H9 (cell line): Measurements from ENCODE around the gene ARHGAP26. TPM values are rescaled to one million over a fixed set of nuclear protein-coding genes. Genes with fewer than 3 reads are reported as not detected.

ENCODE experiments used
- DNase-seq: peaks from one replicate; pipeline ENCODE4 v3.0.0-alpha.2; 2017
- H2AFZ ChIP-seq: one replicate; pipeline ENCODE4 v1.6.1; 2013; ENCODE audit warnings: mild to moderate bottlenecking, low read length, control low read depth, moderate library complexity
- H2AK5ac ChIP-seq: 2 replicates; pipeline ENCODE4 v1.6.1; 2013; ENCODE audit warnings: low read length, control low read depth, mixed read lengths; ENCODE audit not compliant: insufficient read length
- H2BK120ac ChIP-seq: one replicate; pipeline ENCODE4 v1.6.1; 2013; ENCODE audit warnings: low read depth, mild to moderate bottlenecking, low read length, control low read depth, inconsistent platforms; ENCODE audit not compliant: poor library complexity, severe bottlenecking
- H2BK12ac ChIP-seq: 2 replicates; pipeline ENCODE4 v1.6.1; 2013; ENCODE audit warnings: low read length, control low read depth, mixed read lengths, low read depth; ENCODE audit not compliant: insufficient read length
- H2BK15ac ChIP-seq: 2 replicates; pipeline ENCODE4 v1.6.1; 2013; ENCODE audit warnings: low read depth, low read length, control low read depth
- H2BK20ac ChIP-seq: one replicate; pipeline ENCODE4 v1.6.1; 2013; ENCODE audit warnings: low read depth, mild to moderate bottlenecking, low read length, control low read depth, inconsistent platforms; ENCODE audit not compliant: poor library complexity, severe bottlenecking
- H2BK5ac ChIP-seq: 2 replicates; pipeline ENCODE4 v1.6.1; 2013; ENCODE audit warnings: low read length, control low read depth, mixed read lengths; ENCODE audit not compliant: insufficient read length
- H3K14ac ChIP-seq: 2 replicates; pipeline ENCODE4 v1.6.1; 2013; ENCODE audit warnings: low read length, control low read depth; ENCODE audit not compliant: insufficient read depth
- H3K18ac ChIP-seq: 2 replicates; pipeline ENCODE4 v1.6.1; 2013; ENCODE audit warnings: low read depth, mild to moderate bottlenecking, mixed read lengths, low read length, control low read depth; ENCODE audit not compliant: insufficient read length
- H3K23ac ChIP-seq: 2 replicates; pipeline ENCODE4 v1.6.1; 2013; ENCODE audit warnings: low read length, control low read depth, mixed read lengths, low read depth; ENCODE audit not compliant: insufficient read length
- H3K23me2 ChIP-seq: 2 replicates; pipeline ENCODE4 v1.6.1; 2013; ENCODE audit warnings: low read depth, mild to moderate bottlenecking, mixed read lengths, low read length, control low read depth; ENCODE audit not compliant: insufficient read length, poor library complexity, severe bottlenecking
- H3K27ac ChIP-seq: 2 replicates; pipeline ENCODE4 v1.5.1; 2013; ENCODE audit warnings: low read length, control low read depth, mixed read lengths, low read depth; ENCODE audit not compliant: insufficient read length
- H3K27me3 ChIP-seq: 2 replicates; pipeline ENCODE4 v1.6.1; 2013; ENCODE audit warnings: low read length, control low read depth, inconsistent platforms; ENCODE audit not compliant: insufficient read depth
- H3K4ac ChIP-seq: 2 replicates; pipeline ENCODE4 v1.6.1; 2013; ENCODE audit warnings: low read depth, mild to moderate bottlenecking, control low read depth, inconsistent platforms, low read length, moderate library complexity
- H3K4me1 ChIP-seq: 2 replicates; pipeline ENCODE4 v1.6.1; 2013; ENCODE audit warnings: low read length, control low read depth, inconsistent platforms; ENCODE audit not compliant: insufficient read depth
- H3K4me2 ChIP-seq: 2 replicates; pipeline ENCODE4 v1.6.1; 2013; ENCODE audit warnings: low read length, control low read depth, mixed read lengths; ENCODE audit not compliant: insufficient read length, insufficient read depth
- H3K56ac ChIP-seq: 2 replicates; pipeline ENCODE4 v1.6.1; 2013; ENCODE audit warnings: low read depth, mild to moderate bottlenecking, mixed read lengths, low read length, control low read depth; ENCODE audit not compliant: insufficient read length
- H3K79me1 ChIP-seq: 2 replicates; pipeline ENCODE4 v1.6.1; 2013; ENCODE audit warnings: low read depth, mild to moderate bottlenecking, moderate library complexity, low read length, control low read depth, inconsistent platforms; ENCODE audit not compliant: insufficient read depth, poor library complexity, severe bottlenecking
- H3K79me2 ChIP-seq: 2 replicates; pipeline ENCODE4 v1.6.1; 2013; ENCODE audit warnings: low read length, control low read depth, inconsistent platforms; ENCODE audit not compliant: insufficient read depth
- H3K9ac ChIP-seq: 2 replicates; pipeline ENCODE4 v1.6.1; 2013; ENCODE audit warnings: low read length, control low read depth, mixed read lengths; ENCODE audit not compliant: insufficient read length; ENCODE audit errors: extremely low read depth
- H3K9me3 ChIP-seq: one replicate; pipeline ENCODE4 v1.6.1; 2013; ENCODE audit warnings: low read depth, low read length, inconsistent platforms; ENCODE audit not compliant: control insufficient read depth
- H3T11ph ChIP-seq: one replicate; pipeline ENCODE4 v1.6.1; 2013; ENCODE audit warnings: mild to moderate bottlenecking, low read length, control low read depth, inconsistent platforms
- H4K20me1 ChIP-seq: one replicate; pipeline ENCODE4 v1.6.1; 2013; ENCODE audit not compliant: control insufficient read depth, insufficient read length, insufficient read depth
- H4K5ac ChIP-seq: 2 replicates; pipeline ENCODE4 v1.6.1; 2013; ENCODE audit warnings: low read depth, mild to moderate bottlenecking, mixed read lengths, low read length, control low read depth; ENCODE audit not compliant: insufficient read length
- H4K8ac ChIP-seq: replicated peaks from 2 replicates; pipeline ENCODE4 v1.6.1; 2013; ENCODE audit warnings: low read length, control low read depth, mixed read lengths, low read depth; ENCODE audit not compliant: insufficient read length
- H4K91ac ChIP-seq: 2 replicates; pipeline ENCODE4 v1.6.1; 2013; ENCODE audit warnings: low read depth, mild to moderate bottlenecking, moderate library complexity, mixed read lengths, low read length, control low read depth; ENCODE audit not compliant: insufficient read length
- H3K27ac Mint-ChIP-seq, 3 experiments: 2 replicates in 2 of 3; 3 replicates in 1 of 3; pipeline ENCODE4 v1.8.0; 2020 to 2021; ENCODE audit warnings: mixed read lengths in 3 of 3, mild to moderate bottlenecking in 1 of 3, moderate library complexity in 1 of 3
- H3K27me3 Mint-ChIP-seq: 2 replicates; pipeline ENCODE4 v1.8.0; 2021; ENCODE audit warnings: low read depth, mild to moderate bottlenecking, moderate library complexity, mixed read lengths
- H3K36me3 Mint-ChIP-seq, 3 experiments: 2 replicates in 2 of 3; 3 replicates in 1 of 3; pipeline ENCODE4 v1.8.0; 2020 to 2021; ENCODE audit warnings: low read depth in 3 of 3, mixed read lengths in 3 of 3; ENCODE audit not compliant: insufficient read depth in 1 of 3
- H3K4me1 Mint-ChIP-seq, 2 experiments: 2 replicates each; pipeline ENCODE4 v1.8.0; 2020; ENCODE audit warnings: mixed read lengths in 2 of 2
- H3K4me3 Mint-ChIP-seq, 2 experiments: 2 replicates in 1 of 2; 3 replicates in 1 of 2; pipeline ENCODE4 v1.8.0; 2020 to 2021; ENCODE audit warnings: mild to moderate bottlenecking in 2 of 2, mixed read lengths in 2 of 2, moderate library complexity in 1 of 2
- H3K9me3 Mint-ChIP-seq, 2 experiments: 2 replicates in 1 of 2; 3 replicates in 1 of 2; pipeline ENCODE4 v1.8.0; 2020; ENCODE audit warnings: mild to moderate bottlenecking in 2 of 2, mixed read lengths in 2 of 2, moderate library complexity in 1 of 2
- CTCF ChIP-seq: fragments of 200-600 bp; sonication (generic); conservative IDR thresholded peaks from 3 replicates; pipeline ENCODE4 v1.8.0; 2021; ENCODE audit warnings: antibody characterized with exemption, mild to moderate bottlenecking
- WGBS: extraction: QIAGEN DNeasy Blood & Tissue Kit; methylation state at CpG from one replicate; pipeline ENCODE4 v1.1.7; 2013; ENCODE audit warnings: missing lambda C conversion rate, low lambda C conversion rate, mixed read lengths; ENCODE audit not compliant: insufficient read length; ENCODE audit errors: extremely low coverage; 5-methylcytosine and 5-hydroxymethylcytosine counted together
- total RNA-seq: library from RNA; stranded (reverse); gene quantifications from 2 replicates; pipeline ENCODE4 v1.2.1, GENCODE V29; 2021

ARHGAP26 gene
- total RNA-seq, 1 experiment from 2014 or later = 13.8 TPM

GRCh38 chr5:142814122-142814521 is 43.9 kb downstream of the ARHGAP26 start:
- no peak overlapping the region for H4K8ac ChIP-seq
- H2BK20ac ChIP-seq = no peak overlapping the region
- peaks cover 0 to 1% (median 0%) of the 10 kb centered on the region in 3 experiments; a peak in 1 of 7 replicates for H3K36me3 Mint-ChIP-seq
- peaks cover 2% of the 10 kb centered on the region for H3K79me1 ChIP-seq
- H3K23me2 ChIP-seq = no peaks in the 10 kb centered on the region
- DNase-seq = no peak
- no peak overlapping the region for H3K14ac ChIP-seq
- H3K4me1 ChIP-seq = peaks cover 2% of the 10 kb centered on the region; the same call in 1 of the 2 replicates
- H3K4me3 Mint-ChIP-seq = no peak overlapping the region
- H2BK120ac ChIP-seq = no peak overlapping the region
- H2AFZ ChIP-seq = no peak overlapping the region
- no peak overlapping the region for H3K4me2 ChIP-seq
- H4K5ac ChIP-seq = no peak overlapping the region
- H3K79me2 ChIP-seq = no peaks in the 10 kb centered on the region
- no peak overlapping the region for H3K23ac ChIP-seq
- H2BK5ac ChIP-seq = no peak overlapping the region
- no peaks in the 10 kb centered on the region for H3K9me3 Mint-ChIP-seq
- no peak overlapping the region for H3K9ac ChIP-seq
- no peaks in the 10 kb centered on the region for H3K27me3 Mint-ChIP-seq
- H4K20me1 ChIP-seq = no peaks in the 10 kb centered on the region
- H3K4me1 Mint-ChIP-seq = peaks cover 25 to 35% of the 10 kb centered on the region in 2 experiments
- no peak overlapping the region for H2BK12ac ChIP-seq
- H3K27ac Mint-ChIP-seq = no peak overlapping the region
- WGBS = no CpG with 5 or more reads among the region's 3 CpGs
- no peak overlapping the region for H2BK15ac ChIP-seq
- no peak overlapping the region for H3K18ac ChIP-seq
- H3T11ph ChIP-seq = no peak overlapping the region
- no peak overlapping the region for H3K4ac ChIP-seq
- no peak overlapping the region for H3K27ac ChIP-seq
- H3K56ac ChIP-seq = no peak overlapping the region
- H3K9me3 ChIP-seq = no peaks in the 10 kb centered on the region
- H3K27me3 ChIP-seq = no peaks in the 10 kb centered on the region
- TF ChIP-seq CTCF = no peak
- H2AK5ac ChIP-seq = no peak overlapping the region
- no peak overlapping the region for H4K91ac ChIP-seq
